HG02798 (cell line): ENCODE data around the gene WFDC5.

Experiments used
- ATAC-seq: cut with Tn5 transposase; IDR thresholded peaks from one replicate; pipeline ENCODE4 v1.9.1; 2021; ENCODE audit warnings: mild to moderate bottlenecking; ENCODE audit not compliant: unreplicated experiment, poor library complexity

The WFDC5 gene

DNA sequence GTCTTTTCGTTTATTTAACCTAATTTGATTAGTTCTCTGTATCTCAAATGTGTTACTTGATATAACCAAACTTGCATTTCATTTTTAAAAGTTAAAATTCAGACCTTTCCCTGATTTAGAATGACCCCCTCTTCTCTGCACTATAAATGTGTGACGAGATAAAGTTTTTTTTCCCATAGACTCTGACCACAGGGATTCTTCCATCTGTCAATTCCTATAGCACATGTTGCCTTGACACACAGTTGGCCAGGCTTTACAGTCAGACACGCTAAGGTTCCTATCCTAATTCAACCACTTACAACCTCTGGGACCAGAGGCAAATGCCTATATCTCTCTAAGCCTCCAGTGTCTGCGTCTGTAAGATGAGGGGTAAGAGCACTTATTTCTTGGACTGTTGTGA lies 54.7 kb downstream of the WFDC5 start:
- ATAC-seq = no peak
